ENCODE results near the gene ACOX1. TPM values are rescaled to one million over a fixed set of nuclear protein-coding genes. Genes with fewer than 3 reads are reported as not detected.

ACOX1 gene
- total and polyA plus RNA-seq, 2 of the 13 experiments (the other 11 are each of a cell fraction or from before 2014, with no cell fraction given), result 86.4 to 120 TPM

GRCh38 chr17:75904749-75905521 is 74.0 kb downstream of the ACOX1 start, which contains the start of gene MRPL38 (continued):
- TF ChIP-seq TFE3 (CRISPR knock-in tag; IDR thresholded peaks at IDR 0.05) (peak; percentile 84), RBM22 (optimal IDR thresholded peaks at IDR 0.05; ENCODE audit: low read length) (no peak), ZNF484 (CRISPR knock-in tag; IDR thresholded peaks at IDR 0.05; ENCODE audit: borderline replicate concordance, low read depth) (no peak), ZNF460 (CRISPR knock-in tag; IDR thresholded peaks at IDR 0.05; ENCODE audit: borderline replicate concordance) (peak; percentile 84; the same call in 1 of the 2 replicates), ZNF34 (CRISPR knock-in tag; IDR thresholded peaks at IDR 0.05; ENCODE audit: borderline replicate concordance) (no peak), MXI1 (IDR thresholded peaks at IDR 0.05; ENCODE audit: borderline replicate concordance, low read depth, low read length) (peak; percentile 94), REL (CRISPR knock-in tag; conservative IDR thresholded peaks at IDR 0.05) (peak; percentile 81; the same call in 1 of the 2 replicates), MIXL1 (CRISPR knock-in tag; IDR thresholded peaks at IDR 0.05) (peak; percentile 78), KMT2A (CRISPR knock-in tag; IDR thresholded peaks at IDR 0.05) (peak; percentile 91), ZNF335 (CRISPR knock-in tag; IDR thresholded peaks at IDR 0.05) (peak; percentile 99), IKZF1 (IDR thresholded peaks at IDR 0.05) (no peak), ARNT (IDR thresholded peaks at IDR 0.05) (no peak), ZNF841 (CRISPR knock-in tag; IDR thresholded peaks at IDR 0.05; ENCODE audit: borderline replicate concordance) (0 out of 2 replicates have a peak, but pooled peaks have one; percentile 58), ZNF607 (CRISPR knock-in tag; IDR thresholded peaks at IDR 0.05; ENCODE audit: borderline replicate concordance) (peak; percentile 97), SIN3B (IDR thresholded peaks at IDR 0.05; ENCODE audit: low read length) (peak; percentile 50; the same call in 1 of the 2 replicates), POLR2AphosphoS2 (IDR thresholded peaks at IDR 0.05; ENCODE audit: low read depth, low read length) (no peak), ZNF557 (CRISPR knock-in tag; IDR thresholded peaks at IDR 0.05) (peak; percentile 94; the same call in 1 of the 2 replicates), ATF7-NPFF (CRISPR knock-in tag; IDR thresholded peaks at IDR 0.05; ENCODE audit: low read depth) (peak; percentile 79), KAT7 (CRISPR knock-in tag; IDR thresholded peaks at IDR 0.05; ENCODE audit: borderline replicate concordance) (peak; percentile 92), ZNF704 (CRISPR knock-in tag; IDR thresholded peaks at IDR 0.05; ENCODE audit: borderline replicate concordance) (peak; percentile 60; the same call in 1 of the 2 replicates), ISL2 (CRISPR knock-in tag; IDR thresholded peaks at IDR 0.05) (peak; percentile 96), BCL6 (CRISPR knock-in tag; IDR thresholded peaks at IDR 0.05) (peak; percentile 81), SAP130 (CRISPR knock-in tag; IDR thresholded peaks at IDR 0.05; ENCODE audit: low read depth) (peak; percentile 97), CEBPG (CRISPR knock-in tag; IDR thresholded peaks at IDR 0.05) (peak; percentile 51)
- TF ChIP-seq, protein P1, sequence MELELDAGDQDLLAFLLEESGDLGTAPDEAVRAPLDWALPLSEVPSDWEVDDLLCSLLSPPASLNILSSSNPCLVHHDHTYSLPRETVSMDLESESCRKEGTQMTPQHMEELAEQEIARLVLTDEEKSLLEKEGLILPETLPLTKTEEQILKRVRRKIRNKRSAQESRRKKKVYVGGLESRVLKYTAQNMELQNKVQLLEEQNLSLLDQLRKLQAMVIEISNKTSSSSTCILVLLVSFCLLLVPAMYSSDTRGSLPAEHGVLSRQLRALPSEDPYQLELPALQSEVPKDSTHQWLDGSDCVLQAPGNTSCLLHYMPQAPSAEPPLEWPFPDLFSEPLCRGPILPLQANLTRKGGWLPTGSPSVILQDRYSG (CRISPR knock-in tag; IDR thresholded peaks at IDR 0.05), result peak; percentile 75
- TF ChIP-seq, protein P2, sequence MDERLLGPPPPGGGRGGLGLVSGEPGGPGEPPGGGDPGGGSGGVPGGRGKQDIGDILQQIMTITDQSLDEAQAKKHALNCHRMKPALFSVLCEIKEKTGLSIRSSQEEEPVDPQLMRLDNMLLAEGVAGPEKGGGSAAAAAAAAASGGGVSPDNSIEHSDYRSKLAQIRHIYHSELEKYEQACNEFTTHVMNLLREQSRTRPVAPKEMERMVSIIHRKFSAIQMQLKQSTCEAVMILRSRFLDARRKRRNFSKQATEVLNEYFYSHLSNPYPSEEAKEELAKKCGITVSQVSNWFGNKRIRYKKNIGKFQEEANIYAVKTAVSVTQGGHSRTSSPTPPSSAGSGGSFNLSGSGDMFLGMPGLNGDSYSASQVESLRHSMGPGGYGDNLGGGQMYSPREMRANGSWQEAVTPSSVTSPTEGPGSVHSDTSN (CRISPR knock-in tag; IDR thresholded peaks at IDR 0.05), result no peak
- TF ChIP-seq, protein P3, sequence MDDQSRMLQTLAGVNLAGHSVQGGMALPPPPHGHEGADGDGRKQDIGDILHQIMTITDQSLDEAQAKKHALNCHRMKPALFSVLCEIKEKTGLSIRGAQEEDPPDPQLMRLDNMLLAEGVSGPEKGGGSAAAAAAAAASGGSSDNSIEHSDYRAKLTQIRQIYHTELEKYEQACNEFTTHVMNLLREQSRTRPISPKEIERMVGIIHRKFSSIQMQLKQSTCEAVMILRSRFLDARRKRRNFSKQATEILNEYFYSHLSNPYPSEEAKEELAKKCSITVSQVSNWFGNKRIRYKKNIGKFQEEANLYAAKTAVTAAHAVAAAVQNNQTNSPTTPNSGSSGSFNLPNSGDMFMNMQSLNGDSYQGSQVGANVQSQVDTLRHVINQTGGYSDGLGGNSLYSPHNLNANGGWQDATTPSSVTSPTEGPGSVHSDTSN (CRISPR knock-in tag; IDR thresholded peaks at IDR 0.05; ENCODE audit: borderline replicate concordance), result 0 out of 2 replicates have a peak, but pooled peaks have one; percentile 16
